Upper lobe of left lung (tissue), 6 donors: ENCODE results near the gene EEF1AKMT1. TPM values are rescaled to one million over a fixed set of nuclear protein-coding genes. Genes with fewer than 3 reads are reported as not detected.

Experiments
- ATAC-seq, 2 donors: fragments of 200-7000 bp; cut with Tn5 transposase; one replicate each; pipeline ENCODE4 v1.9.1; 2022; ENCODE audit warnings: mild to moderate bottlenecking in 2 of 2, moderate library complexity in 2 of 2; ENCODE audit not compliant: low FRiP score in 2 of 2
- DNase-seq, 2 donors: peaks; one replicate each; pipeline ENCODE4 v3.0.0-alpha.2; 2019 to 2020
- H3K27ac ChIP-seq, 4 donors: fragments of 200-600 bp; sonication (generic); one replicate each; pipeline ENCODE4 v1.5.1; 2016 to 2019
- H3K27me3 ChIP-seq, 4 donors: fragments of 200-600 bp; sonication (generic); one replicate each; pipeline ENCODE4 v1.5.1; 2017 to 2019
- H3K36me3 ChIP-seq, 4 donors: fragments of 200-600 bp; sonication (generic); one replicate each; pipeline ENCODE4 v1.5.1; 2016 to 2019
- H3K4me1 ChIP-seq, 4 donors: fragments of 200-600 bp; sonication (generic); one replicate each; pipeline ENCODE4 v1.5.1; 2018 to 2019
- H3K4me3 ChIP-seq, 4 donors: fragments of 200-600 bp; sonication (generic); one replicate each; pipeline ENCODE4 v1.5.1; 2017 to 2019; ENCODE audit warnings: mild to moderate bottlenecking in 2 of 4, moderate library complexity in 1 of 4
- H3K9me3 ChIP-seq, 4 donors: fragments of 200-600 bp; sonication (generic); one replicate each; pipeline ENCODE4 v1.5.1; 2018 to 2019
- EP300 ChIP-seq, 4 donors: sonication (generic); formaldehyde crosslinking; IDR thresholded peaks; one replicate each; pipeline ENCODE4 v1.5.1; 2017; ENCODE audit warnings: antibody characterized with exemption in 4 of 4, control low read depth in 2 of 4
- POLR2A ChIP-seq, 4 donors: fragments of 450-650 bp; IDR thresholded peaks; one replicate each; pipeline ENCODE4 v1.5.1; 2016 to 2017; ENCODE audit warnings: antibody characterized with exemption in 4 of 4, mild to moderate bottlenecking in 2 of 4
- POLR2AphosphoS5 ChIP-seq, 2 donors: sonication (generic); formaldehyde crosslinking; IDR thresholded peaks; one replicate each; pipeline ENCODE4 v1.5.1; 2017; ENCODE audit warnings: antibody characterized with exemption in 2 of 2
- WGBS, 2 donors: methylation state at CpG; one replicate each; pipeline ENCODE4 v1.1.5; 2017 to 2018; 5-methylcytosine and 5-hydroxymethylcytosine counted together
- total RNA-seq, 6 donors: library from RNA; depleted of rRNA in 4 of 6; stranded (reverse); fragments of >200 nt in 4 of 6; gene quantifications; one replicate each; pipeline versions ENCODE4 v1.1.0 to v1.2.1, GENCODE V29; 2016 to 2021
- TF ChIP-seq, protein P1 (sequence below), 6 experiments: fragments of 450-650 bp in 4 of 6; fragments of 200-600 bp in 2 of 6; sonication (generic) in 2 of 6; IDR thresholded peaks; one replicate each; pipeline ENCODE4 v1.5.1; 2016 to 2019; ENCODE audit warnings: antibody characterized with exemption in 6 of 6
- donor health status: DM: no; HTN: no; CAD: no; lungs with moderate emphysema.
- donor health status: DM: no; HTN: yes; CAD: no; lungs with severe emphysema.

EEF1AKMT1 gene
- total RNA-seq, 6 donors from 2014 or later = 3.1 to 13.8 (median 9.0) TPM

DNA sequence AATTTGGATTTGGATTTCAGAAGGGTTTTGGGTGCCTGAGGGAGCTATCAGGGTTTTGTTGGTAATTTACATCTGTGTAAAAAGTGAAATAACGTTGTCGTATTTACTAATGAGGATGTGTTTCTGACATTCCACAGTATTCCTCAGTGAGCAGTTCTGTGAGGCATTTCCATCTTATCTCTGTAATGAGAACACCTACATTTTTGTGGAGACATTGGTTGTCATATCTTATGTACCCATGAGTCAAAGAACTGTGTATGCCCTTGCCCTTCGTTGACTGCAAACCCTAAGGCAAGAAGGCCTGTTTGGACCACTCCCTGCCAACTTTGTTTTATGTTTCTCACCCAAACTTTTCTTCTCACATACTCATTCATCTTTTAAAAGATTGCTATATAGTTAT is 84.5 kb downstream of the EEF1AKMT1 start:
- Histone ChIP-seq H3K27me3 (no peaks in the 10 kb centered on the region), H3K27ac (no peak overlapping the region), H3K4me3 (no peak overlapping the region), H3K36me3 (peaks cover 0 to 14% (median 0%) of the 10 kb centered on the region in 4 donors), H3K4me1 (no peaks in the 10 kb centered on the region), H3K9me3 (no peaks in the 10 kb centered on the region)
- DNase-seq = no peak
- ATAC-seq = no peak
- 95 to 98% methylated on average over 3 of the region's 3 CpGs for WGBS, 2 donors
- TF ChIP-seq POLR2AphosphoS5 (IDR thresholded peaks at IDR 0.05) = no peak
- no peak for TF ChIP-seq EP300 (IDR thresholded peaks at IDR 0.05)
- TF ChIP-seq POLR2A (IDR thresholded peaks at IDR 0.05) = no peak
- TF ChIP-seq, protein P1, sequence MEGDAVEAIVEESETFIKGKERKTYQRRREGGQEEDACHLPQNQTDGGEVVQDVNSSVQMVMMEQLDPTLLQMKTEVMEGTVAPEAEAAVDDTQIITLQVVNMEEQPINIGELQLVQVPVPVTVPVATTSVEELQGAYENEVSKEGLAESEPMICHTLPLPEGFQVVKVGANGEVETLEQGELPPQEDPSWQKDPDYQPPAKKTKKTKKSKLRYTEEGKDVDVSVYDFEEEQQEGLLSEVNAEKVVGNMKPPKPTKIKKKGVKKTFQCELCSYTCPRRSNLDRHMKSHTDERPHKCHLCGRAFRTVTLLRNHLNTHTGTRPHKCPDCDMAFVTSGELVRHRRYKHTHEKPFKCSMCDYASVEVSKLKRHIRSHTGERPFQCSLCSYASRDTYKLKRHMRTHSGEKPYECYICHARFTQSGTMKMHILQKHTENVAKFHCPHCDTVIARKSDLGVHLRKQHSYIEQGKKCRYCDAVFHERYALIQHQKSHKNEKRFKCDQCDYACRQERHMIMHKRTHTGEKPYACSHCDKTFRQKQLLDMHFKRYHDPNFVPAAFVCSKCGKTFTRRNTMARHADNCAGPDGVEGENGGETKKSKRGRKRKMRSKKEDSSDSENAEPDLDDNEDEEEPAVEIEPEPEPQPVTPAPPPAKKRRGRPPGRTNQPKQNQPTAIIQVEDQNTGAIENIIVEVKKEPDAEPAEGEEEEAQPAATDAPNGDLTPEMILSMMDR (IDR thresholded peaks at IDR 0.05) = no peak

DNA sequence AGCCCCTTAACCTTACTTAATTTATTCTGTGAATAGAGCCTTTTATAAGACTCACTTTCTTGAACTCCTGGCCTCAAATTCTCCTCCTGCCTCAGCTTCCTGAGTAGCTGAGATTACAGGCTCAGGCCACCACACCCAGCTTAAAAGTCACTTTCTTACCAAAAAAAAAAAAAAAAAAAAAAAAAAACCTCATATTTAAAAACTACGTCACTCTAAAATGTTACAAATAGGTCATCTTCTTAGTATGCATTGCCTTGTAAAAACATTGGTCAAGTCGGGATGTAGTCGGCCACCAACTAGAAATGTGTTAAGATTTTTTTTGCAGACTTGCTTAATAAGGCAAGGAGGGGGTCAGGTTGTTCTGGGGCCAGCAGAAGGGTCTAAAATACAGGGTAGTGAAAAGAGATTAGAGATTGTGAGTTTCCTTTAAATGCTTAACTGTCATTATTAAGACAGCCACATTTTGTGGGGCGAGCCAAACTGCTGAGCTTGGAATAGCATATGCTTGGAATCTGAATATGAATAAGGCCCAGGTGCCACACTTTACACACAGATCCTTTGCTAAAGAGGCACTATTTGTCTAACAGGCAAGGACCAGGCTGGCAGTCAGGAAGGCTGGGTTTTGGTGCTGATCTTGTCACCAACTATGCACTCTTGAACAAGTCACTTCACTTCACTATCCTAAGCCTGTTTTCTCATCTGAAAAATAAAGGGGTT is 86.7 kb downstream of the EEF1AKMT1 start:
- H3K27me3 ChIP-seq = no peaks in the 10 kb centered on the region
- no peaks in the 10 kb centered on the region for H3K9me3 ChIP-seq
- no peak overlapping the region for H3K4me3 ChIP-seq
- H3K36me3 ChIP-seq = peaks cover 0 to 14% (median 0%) of the 10 kb centered on the region in 4 donors
- WGBS, 2 donors = 88 to 89% methylated on average over 4 of the region's 4 CpGs
- DNase-seq (no peak), ATAC-seq (no peak)
- H3K4me1 ChIP-seq = no peaks in the 10 kb centered on the region
- TF ChIP-seq, protein P1 (IDR thresholded peaks at IDR 0.05) = no peak
- TF ChIP-seq POLR2A (IDR thresholded peaks at IDR 0.05) (no peak), EP300 (IDR thresholded peaks at IDR 0.05) (no peak)
- H3K27ac ChIP-seq = no peak overlapping the region

DNA sequence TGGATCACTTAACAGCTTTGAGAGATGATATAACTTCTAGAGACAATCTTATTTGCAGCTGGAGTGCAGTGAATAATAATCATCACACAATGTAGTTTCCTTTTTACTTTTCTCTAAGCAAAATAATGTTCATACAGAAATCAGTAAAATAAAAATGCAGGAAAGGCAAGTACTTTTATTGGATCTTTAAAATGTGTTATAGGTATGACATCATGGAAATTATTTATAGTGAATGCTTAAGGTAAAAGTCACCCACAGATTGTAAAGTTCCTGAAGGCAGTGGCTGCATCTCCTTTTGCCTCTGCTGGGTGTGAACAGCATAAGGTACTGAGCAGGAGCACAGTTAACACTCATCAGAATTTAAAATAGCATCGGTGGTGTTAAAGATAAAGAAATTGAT is 87.6 kb downstream of the EEF1AKMT1 start:
- WGBS, 2 donors = 90 to 94% methylated on average over 1 of the region's 1 CpG
- TF ChIP-seq EP300 (IDR thresholded peaks at IDR 0.05) = no peak
- TF ChIP-seq, protein P1 (IDR thresholded peaks at IDR 0.05) = no peak
- no peak for TF ChIP-seq POLR2AphosphoS5 (IDR thresholded peaks at IDR 0.05)
- no peak for TF ChIP-seq POLR2A (IDR thresholded peaks at IDR 0.05)
- no peak for DNase-seq
- no peak overlapping the region for H3K27ac ChIP-seq
- no peak overlapping the region for H3K4me3 ChIP-seq
- no peaks in the 10 kb centered on the region for H3K4me1 ChIP-seq
- H3K36me3 ChIP-seq = peaks cover 0 to 14% (median 0%) of the 10 kb centered on the region in 4 donors
- no peak for ATAC-seq
- H3K27me3 ChIP-seq = no peaks in the 10 kb centered on the region
- no peaks in the 10 kb centered on the region for H3K9me3 ChIP-seq

DNA sequence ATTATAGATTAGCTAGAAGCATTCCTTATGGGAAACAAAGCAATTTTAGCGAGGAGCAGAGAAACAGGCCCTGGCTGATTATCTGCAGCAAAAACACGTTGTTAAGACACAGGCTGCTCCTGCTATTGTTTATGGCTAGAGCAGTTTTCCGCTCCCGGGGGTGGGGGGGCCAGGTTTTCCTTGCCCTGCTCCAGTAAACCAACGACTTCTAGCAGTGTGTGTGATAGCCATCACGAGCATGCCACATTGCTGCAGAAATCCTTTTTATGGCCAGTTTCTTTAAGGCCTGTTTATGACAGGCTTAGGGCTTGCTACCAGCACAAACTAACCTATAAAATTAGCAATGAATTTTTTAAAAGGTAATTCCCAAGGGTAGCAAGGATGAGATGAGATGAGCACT is 88.7 kb downstream of the EEF1AKMT1 start:
- Histone ChIP-seq H3K4me1 (no peaks in the 10 kb centered on the region), H3K4me3 (no peak overlapping the region), H3K27ac (no peak overlapping the region), H3K36me3 (peaks cover 0 to 7% (median 0%) of the 10 kb centered on the region in 4 donors), H3K9me3 (no peaks in the 10 kb centered on the region), H3K27me3 (no peaks in the 10 kb centered on the region)
- DNase-seq (no peak), ATAC-seq (no peak)
- TF ChIP-seq POLR2AphosphoS5 (IDR thresholded peaks at IDR 0.05) = no peak
- TF ChIP-seq POLR2A (IDR thresholded peaks at IDR 0.05) = no peak
- TF ChIP-seq, protein P1 (IDR thresholded peaks at IDR 0.05) = no peak
- no peak for TF ChIP-seq EP300 (IDR thresholded peaks at IDR 0.05)
- 75 to 87% methylated on average over 6 of the region's 6 CpGs for WGBS, 2 donors

DNA sequence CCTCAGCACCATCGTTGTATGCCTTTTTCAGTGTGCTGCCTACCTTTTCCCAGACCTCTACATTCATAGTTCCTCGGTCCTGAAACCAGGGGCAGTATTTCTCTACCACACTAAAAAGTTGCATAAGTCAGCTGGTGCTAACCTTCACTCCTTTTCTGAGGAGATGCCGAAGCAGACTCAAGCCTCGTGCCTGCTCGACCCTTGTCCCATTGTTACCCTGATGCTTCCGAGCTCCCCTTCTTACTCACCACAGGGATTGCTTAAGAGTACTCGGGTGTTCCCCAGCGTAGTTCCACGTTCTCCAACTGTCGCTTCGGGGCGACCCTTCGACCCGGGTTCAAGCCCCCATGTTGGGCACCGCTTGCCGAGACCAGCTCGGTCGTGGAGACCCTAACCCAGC is 89.2 kb downstream of the EEF1AKMT1 start:
- Histone ChIP-seq H3K4me1 (no peaks in the 10 kb centered on the region), H3K27ac (no peak overlapping the region), H3K9me3 (no peaks in the 10 kb centered on the region), H3K27me3 (no peaks in the 10 kb centered on the region), H3K36me3 (peaks cover 0 to 7% (median 0%) of the 10 kb centered on the region in 4 donors), H3K4me3 (no peak overlapping the region)
- ATAC-seq = no peak
- TF ChIP-seq, protein P1 (IDR thresholded peaks at IDR 0.05) = no peak
- TF ChIP-seq POLR2AphosphoS5 (IDR thresholded peaks at IDR 0.05) = no peak
- no peak for TF ChIP-seq POLR2A (IDR thresholded peaks at IDR 0.05)
- no peak for TF ChIP-seq EP300 (IDR thresholded peaks at IDR 0.05)
- peak in 1 of 2 donors; percentile 47 for DNase-seq
- 77 to 83% methylated on average over 17 of the region's 18 CpGs for WGBS, 2 donors
